Stimulated activated CD8-positive, alpha-beta memory T cell treated with anti-CD3 and anti-CD28 coated beads, Interleukin-4, amount 100 ng/mL, for 24 hours (primary cell): ENCODE results near the gene DGCR2.
"Not testable (repeated sequence)": the region's sequence is repeated elsewhere in the genome, so short reads cannot be mapped to it uniquely, and the experiment has no call there.

ENCODE experiments used
- DNase-seq: peaks from one replicate; pipeline ENCODE4 v3.0.0-alpha.2; 2020; ENCODE audit warnings: low read depth

DGCR2 gene

GRCh38 chr22:19060356-19061009, 61.7 kb downstream of the DGCR2 start:
- DNase-seq: no peak

GRCh38 chr22:19059481-19060278, 62.5 kb downstream of the DGCR2 start:
- no peak for DNase-seq

- DNase-seq: no peak
Measured at GRCh38 chr22:19058713-19059451, 63.3 kb downstream of the DGCR2 start.

GRCh38 chr22:19057999-19058491, 64.2 kb downstream of the DGCR2 start:
- DNase-seq: no peak

GRCh38 chr22:19057539-19057938, 64.7 kb downstream of the DGCR2 start:
- DNase-seq: no peak

GRCh38 chr22:19056951-19057401, 65.2 kb downstream of the DGCR2 start:
- no peak for DNase-seq

- DNase-seq: no peak
Measured at GRCh38 chr22:19055801-19056200, 66.4 kb downstream of the DGCR2 start.

GRCh38 chr22:19052941-19053541, 69.2 kb downstream of the DGCR2 start:
- no peak for DNase-seq

- no peak for DNase-seq
Measured at GRCh38 chr22:19051381-19052072, 70.7 kb downstream of the DGCR2 start.

GRCh38 chr22:19050847-19051246, 71.4 kb downstream of the DGCR2 start:
- not testable (repeated sequence) for DNase-seq

- DNase-seq: no peak
Measured at GRCh38 chr22:19050117-19050516, 72.1 kb downstream of the DGCR2 start.

GRCh38 chr22:19048531-19048930, 73.7 kb downstream of the DGCR2 start:
- no peak for DNase-seq

- DNase-seq: no peak
Measured at GRCh38 chr22:19047993-19048392, 74.2 kb downstream of the DGCR2 start.

- no peak for DNase-seq
Measured at GRCh38 chr22:19046719-19047609, 75.2 kb downstream of the DGCR2 start.

- no peak for DNase-seq
Measured at GRCh38 chr22:19046287-19046686, 75.9 kb downstream of the DGCR2 start.

- DNase-seq: no peak
Measured at GRCh38 chr22:19045094-19045493, 77.1 kb downstream of the DGCR2 start.

- DNase-seq: no peak
Measured at GRCh38 chr22:19044381-19044780, 77.8 kb downstream of the DGCR2 start.

GRCh38 chr22:19043121-19044085, 78.8 kb downstream of the DGCR2 start:
- no peak for DNase-seq
